T-helper 2 cell treated with Interferon-gamma antibody and Interleukin-4, amounts not matched to agents 5 μg/mL and 100 μg/mL, for 36 hours (primary cell): ENCODE measurements around the gene LTBP2.

Experiments used
- DNase-seq: peaks from one replicate; pipeline ENCODE4 v3.0.0; 2021; ENCODE audit warnings: low spot score
- H3K27ac Mint-ChIP-seq: one replicate; pipeline ENCODE4 v1.8.0; 2021; ENCODE audit warnings: mild to moderate bottlenecking, mixed read lengths
- H3K27me3 Mint-ChIP-seq: one replicate; pipeline ENCODE4 v1.8.0; 2021; ENCODE audit warnings: low read depth, mixed read lengths
- H3K36me3 Mint-ChIP-seq: one replicate; pipeline ENCODE4 v1.8.0; 2021; ENCODE audit warnings: low read depth, mixed read lengths
- H3K4me1 Mint-ChIP-seq: one replicate; pipeline ENCODE4 v1.8.0; 2021; ENCODE audit warnings: low read depth, mixed read lengths
- H3K4me3 Mint-ChIP-seq: one replicate; pipeline ENCODE4 v1.8.0; 2022; ENCODE audit warnings: mild to moderate bottlenecking, moderate library complexity, mixed read lengths
- H3K9me3 Mint-ChIP-seq: one replicate; pipeline ENCODE4 v1.8.0; 2021; ENCODE audit warnings: mixed read lengths

LTBP2 gene

DNA sequence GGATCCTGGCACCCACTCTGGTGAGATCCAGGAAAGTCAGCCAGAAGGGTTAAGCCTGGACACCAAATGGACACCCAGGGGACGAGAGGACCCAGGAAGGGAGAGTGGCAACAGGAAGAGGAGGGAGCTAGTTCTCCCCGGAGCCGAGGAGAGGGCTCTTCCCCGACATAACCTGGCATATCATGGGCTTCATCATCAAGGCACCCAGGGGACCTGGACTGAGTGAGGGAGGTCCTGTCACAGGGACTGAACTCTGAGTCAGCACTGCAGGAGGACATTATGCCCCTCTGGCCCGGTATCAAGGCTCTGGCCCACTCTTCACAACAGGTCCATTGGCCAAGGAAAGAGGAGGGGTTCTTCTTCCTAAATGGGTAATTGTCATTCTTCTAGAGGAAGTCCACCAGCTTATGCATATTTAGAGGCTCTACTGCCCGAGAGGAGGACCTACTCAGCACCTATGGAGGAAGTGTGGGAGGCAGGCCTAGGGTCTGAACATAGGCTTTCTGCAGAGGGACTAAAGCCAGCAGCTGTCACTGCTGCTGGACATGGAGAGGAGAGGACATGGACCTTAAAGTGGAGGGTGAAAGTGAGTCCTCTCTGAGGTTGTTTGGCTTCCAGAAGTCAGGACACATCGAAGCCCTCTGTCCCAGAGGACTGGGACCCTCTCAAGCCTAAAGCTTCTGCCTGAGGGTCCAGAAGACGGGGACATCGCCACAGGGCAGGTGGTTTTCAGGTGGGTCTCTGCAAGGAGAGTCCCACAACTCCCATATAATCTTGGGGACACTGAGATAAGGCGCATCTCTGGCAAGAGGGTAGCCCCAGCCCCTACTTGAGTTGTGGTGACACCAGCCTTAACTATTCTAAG, 99.8 kb downstream of the LTBP2 start:
- Mint-ChIP-seq H3K4me3 (no peak overlapping the region), H3K27ac (no peak overlapping the region), H3K27me3 (peaks cover 10% of the 10 kb centered on the region), H3K36me3 (no peaks in the 10 kb centered on the region), H3K4me1 (peaks cover 9% of the 10 kb centered on the region), H3K9me3 (no peaks in the 10 kb centered on the region)
- no peak for DNase-seq

DNA sequence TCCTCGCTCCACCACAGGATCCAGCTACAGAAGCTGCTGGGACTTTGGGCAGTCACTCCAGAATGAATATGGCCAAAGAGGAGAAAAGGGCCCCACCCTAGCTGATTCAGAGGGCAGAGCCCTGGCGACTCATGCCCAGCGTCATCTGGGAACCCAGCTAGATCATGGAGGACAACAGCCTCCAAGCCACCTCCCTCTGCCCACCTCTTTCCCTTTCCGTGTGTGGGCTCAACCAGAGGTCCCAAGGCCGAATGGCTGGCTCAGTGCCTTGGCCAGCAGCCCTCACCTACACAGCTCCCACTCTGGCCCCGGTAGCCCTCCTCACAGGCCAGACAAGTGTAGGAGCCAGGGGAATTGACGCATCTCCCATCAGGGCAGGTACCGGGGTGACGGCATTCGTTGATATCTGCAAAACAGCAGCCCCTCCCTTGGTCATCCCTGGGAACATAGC, 101.1 kb downstream of the LTBP2 start:
- Mint-ChIP-seq H3K4me1 (peaks cover 9% of the 10 kb centered on the region), H3K4me3 (no peak overlapping the region), H3K36me3 (no peaks in the 10 kb centered on the region), H3K27ac (no peak overlapping the region), H3K9me3 (no peaks in the 10 kb centered on the region), H3K27me3 (peaks cover 9% of the 10 kb centered on the region)
- DNase-seq = no peak

DNA sequence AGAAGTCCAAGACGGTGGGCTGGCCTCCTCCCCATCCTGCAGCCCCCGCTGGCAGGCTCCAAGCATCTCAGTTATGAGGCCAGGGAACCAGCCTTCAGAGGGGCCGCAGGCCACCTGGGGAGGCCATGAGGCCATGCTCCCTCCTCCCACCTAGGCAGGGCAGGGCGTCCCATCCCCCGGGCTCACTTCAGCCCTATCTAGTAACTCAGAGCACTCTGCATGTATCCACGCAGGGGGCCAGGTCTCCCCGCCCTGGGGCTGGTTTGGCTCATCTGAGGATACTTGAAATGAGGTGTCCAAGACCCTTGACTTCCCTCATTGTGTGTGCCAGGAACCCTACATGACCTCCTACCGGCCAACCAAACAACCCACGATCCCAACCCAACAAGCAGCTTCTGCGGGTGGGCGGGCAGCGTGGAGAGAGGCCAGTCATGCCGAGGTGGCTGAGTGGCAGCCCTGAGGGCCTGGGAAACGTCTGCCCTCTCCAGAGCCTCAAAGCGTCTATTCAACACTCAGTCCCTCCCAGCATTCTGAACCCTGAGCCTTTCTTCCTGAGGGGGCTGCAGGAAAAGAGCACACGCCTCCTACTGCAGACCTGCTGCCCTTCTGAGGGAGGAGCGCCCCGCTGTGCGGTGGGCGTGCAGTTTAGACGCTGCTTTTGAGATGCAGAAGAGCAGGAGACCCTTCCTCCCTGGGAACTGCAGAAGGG, 101.7 kb downstream of the LTBP2 start:
- H3K27me3 Mint-ChIP-seq = peaks cover 6% of the 10 kb centered on the region
- H3K36me3 Mint-ChIP-seq = no peaks in the 10 kb centered on the region
- no peaks in the 10 kb centered on the region for H3K9me3 Mint-ChIP-seq

DNA sequence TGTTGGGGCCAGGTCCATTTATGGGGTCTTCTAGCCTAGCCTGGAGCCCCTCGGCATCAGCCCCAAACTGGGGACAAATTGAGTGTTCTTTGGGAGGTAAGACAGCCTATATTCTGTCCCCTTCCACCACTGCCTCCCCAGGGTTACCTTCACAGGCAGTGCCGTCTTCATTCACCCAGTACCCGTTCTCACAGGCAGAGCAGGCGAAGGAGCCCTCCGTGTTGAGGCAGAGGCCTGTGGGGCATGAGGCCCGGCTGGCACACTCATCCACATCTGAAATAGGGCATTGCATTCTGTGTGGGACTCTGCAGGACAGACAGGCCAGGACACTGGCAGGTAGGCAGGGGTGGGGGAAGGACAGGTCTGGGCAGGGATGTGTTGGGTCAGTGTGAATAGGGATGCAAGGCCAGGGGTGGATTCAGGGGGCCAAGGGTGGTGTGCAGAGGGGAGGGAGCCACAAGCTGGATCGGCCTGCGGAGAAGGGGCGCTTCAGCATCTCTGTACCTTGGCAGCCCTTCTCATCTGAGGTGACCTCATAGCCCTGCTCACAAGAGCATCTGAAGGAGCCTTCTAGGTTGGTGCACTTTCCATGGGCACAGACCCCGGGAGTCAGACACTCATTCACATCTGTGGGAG, 102.3 kb downstream of the LTBP2 start:
- H3K4me1 Mint-ChIP-seq = peaks cover 7% of the 10 kb centered on the region
- H3K36me3 Mint-ChIP-seq = no peaks in the 10 kb centered on the region
- H3K27me3 Mint-ChIP-seq = peaks cover 6% of the 10 kb centered on the region
- no peaks in the 10 kb centered on the region for H3K9me3 Mint-ChIP-seq
- DNase-seq = no peak
- no peak overlapping the region for H3K4me3 Mint-ChIP-seq
- H3K27ac Mint-ChIP-seq = no peak overlapping the region

More for the DNA sequence above, 101.7 kb downstream of the LTBP2 start:
- Mint-ChIP-seq H3K4me3 (no peak overlapping the region), H3K4me1 (peaks cover 9% of the 10 kb centered on the region), H3K27ac (no peak overlapping the region)
- DNase-seq = no peak

DNA sequence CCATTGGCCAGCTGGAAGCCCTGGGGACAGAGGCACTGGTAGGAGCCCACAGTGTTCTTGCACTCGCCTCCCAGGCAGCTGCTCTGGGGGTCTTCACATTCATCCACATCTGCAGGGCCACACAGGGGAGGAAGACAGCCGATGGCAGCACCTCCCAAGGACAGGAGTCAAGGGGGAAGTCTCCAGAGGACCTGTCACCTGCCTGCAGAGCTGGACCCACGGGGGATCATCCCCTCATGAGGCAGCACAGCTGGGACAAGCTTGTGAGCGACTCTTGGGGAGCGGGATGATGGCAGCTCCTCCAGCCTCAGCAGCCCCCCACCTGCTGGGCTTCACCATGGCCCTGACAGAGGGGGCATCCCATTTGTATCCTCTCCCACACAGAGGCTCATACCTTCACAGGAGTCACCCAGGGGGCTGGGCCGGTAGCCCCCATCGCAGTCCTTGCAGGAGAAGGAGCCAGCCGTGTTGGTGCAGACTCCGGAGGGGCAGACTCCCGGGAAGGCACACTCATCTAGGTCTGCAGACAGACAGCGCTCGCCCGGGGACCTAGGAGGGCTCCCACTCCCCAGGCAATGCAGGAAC, 103.1 kb downstream of the LTBP2 start:
- peaks cover 6% of the 10 kb centered on the region for H3K27me3 Mint-ChIP-seq
- H3K36me3 Mint-ChIP-seq = no peaks in the 10 kb centered on the region
- H3K4me1 Mint-ChIP-seq = peaks cover 2% of the 10 kb centered on the region
- no peak overlapping the region for H3K27ac Mint-ChIP-seq
- no peaks in the 10 kb centered on the region for H3K9me3 Mint-ChIP-seq
- no peak for DNase-seq
- no peak overlapping the region for H3K4me3 Mint-ChIP-seq

DNA sequence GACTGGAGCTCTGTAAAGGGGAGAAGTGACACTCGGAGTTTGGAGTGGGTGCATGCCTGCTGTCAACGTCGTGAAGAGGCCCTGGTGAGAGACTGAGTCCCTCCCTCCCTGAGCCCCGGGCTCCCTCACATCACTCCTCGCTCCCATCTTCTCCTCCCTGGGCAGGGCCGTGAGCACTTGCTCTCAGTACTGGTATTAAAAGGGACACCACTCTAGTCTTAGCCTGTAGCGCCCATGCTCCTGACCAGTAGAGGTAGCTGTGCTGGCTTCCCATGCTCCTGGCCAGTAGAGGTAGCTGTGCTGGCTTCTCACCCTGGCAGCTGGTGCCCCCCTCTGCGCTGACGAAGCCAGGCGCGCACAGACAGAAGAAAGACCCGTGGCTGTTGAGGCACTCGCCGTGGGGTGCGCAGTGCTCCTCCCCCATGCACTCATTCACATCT, 103.7 kb downstream of the LTBP2 start:
- Mint-ChIP-seq H3K27ac (no peak overlapping the region), H3K4me1 (no peaks in the 10 kb centered on the region), H3K36me3 (no peaks in the 10 kb centered on the region), H3K9me3 (no peaks in the 10 kb centered on the region), H3K27me3 (peaks cover 4% of the 10 kb centered on the region), H3K4me3 (no peak overlapping the region)
- DNase-seq = no peak

DNA sequence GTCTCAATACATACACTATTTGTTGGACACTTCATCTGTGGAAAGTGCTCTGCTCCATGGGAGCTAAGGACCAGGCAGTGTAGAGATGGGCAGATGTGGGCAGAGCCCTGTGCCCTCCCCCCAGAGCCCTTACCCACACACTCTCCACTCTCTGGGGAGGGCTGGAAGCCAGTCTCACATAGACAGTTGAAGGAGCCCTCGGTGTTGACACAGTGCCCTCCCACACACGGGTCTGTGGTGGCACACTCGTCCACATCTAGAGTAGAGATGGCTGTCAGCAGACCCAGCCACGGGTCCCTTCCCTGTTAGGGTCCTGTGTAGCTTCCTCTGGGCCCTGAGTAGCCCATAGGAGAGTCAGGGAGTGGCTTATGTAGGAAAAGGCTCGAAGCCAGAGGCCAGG, 104.2 kb downstream of the LTBP2 start:
- Mint-ChIP-seq H3K9me3 (no peaks in the 10 kb centered on the region), H3K4me1 (no peaks in the 10 kb centered on the region), H3K27ac (no peak overlapping the region), H3K36me3 (no peaks in the 10 kb centered on the region), H3K4me3 (no peak overlapping the region), H3K27me3 (peaks cover 3% of the 10 kb centered on the region)
- no peak for DNase-seq

DNA sequence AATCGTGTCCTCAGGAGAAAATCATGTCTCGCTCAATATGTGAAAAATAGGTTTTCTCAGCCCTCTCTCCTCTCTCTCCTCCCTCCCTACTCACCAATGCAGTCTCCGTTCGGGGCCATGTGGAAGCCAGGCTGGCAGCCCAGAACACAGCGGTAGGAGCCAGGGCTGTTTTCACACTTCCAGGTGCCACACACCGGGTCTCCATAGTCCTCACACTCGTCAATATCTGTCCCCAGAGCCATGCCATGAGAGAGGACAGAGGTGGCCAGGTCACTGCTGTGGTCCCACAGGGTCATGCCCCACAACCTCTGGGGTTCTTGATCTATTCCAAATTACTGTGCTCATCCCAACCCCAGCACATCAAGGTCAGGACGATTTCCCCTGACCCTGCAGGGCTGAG, 105.0 kb downstream of the LTBP2 start:
- DNase-seq = no peak
- Mint-ChIP-seq H3K4me1 (no peaks in the 10 kb centered on the region), H3K36me3 (no peaks in the 10 kb centered on the region), H3K27ac (no peak overlapping the region), H3K9me3 (no peaks in the 10 kb centered on the region), H3K4me3 (no peak overlapping the region), H3K27me3 (no peaks in the 10 kb centered on the region)

DNA sequence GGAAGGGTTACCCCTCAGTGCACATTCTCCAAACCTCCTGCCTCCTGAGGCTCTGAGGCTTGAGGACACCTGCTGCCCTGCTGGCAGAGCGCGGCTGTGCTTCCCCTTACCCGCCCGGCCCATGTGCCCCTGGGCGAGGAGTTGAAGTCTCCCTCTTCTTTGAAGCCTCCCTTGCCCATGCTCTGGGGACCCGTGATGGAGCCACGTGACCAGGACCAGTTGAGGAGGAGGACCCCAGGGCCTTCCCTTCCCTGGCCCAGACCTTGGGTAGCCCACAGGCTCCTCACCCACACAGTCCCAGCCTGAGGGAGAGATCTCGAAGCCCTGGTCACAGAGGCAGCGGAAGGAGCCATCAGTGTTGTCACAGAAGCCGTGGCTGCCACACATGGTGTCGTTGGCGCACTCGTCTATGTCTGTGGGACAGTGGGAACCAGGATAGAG, 105.6 kb downstream of the LTBP2 start:
- no peak for DNase-seq
- H3K27ac Mint-ChIP-seq = no peak overlapping the region

DNA sequence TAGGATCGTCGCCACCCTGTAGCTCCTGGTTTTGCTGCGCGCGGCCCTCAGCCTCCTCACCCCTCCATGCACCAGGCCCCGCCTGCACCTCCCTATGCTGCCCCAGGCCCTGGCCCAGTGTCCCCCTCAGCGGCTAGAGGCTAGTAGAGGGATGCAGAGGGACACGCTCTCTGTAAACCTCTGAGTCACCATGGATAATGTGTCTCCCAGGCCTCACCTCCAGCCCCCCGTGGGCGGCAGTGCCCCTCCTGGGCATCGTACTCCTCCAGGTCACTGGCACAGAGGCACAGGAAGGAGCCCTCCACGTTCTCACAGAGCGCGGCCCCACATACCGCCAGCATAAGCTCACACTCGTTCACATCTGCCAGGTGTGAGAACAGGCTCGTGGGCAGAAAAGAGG, 106.2 kb downstream of the LTBP2 start:
- Mint-ChIP-seq H3K27ac (no peak overlapping the region), H3K9me3 (no peaks in the 10 kb centered on the region), H3K4me1 (no peaks in the 10 kb centered on the region), H3K27me3 (no peaks in the 10 kb centered on the region), H3K36me3 (no peaks in the 10 kb centered on the region), H3K4me3 (no peak overlapping the region)
- DNase-seq = no peak

More for the DNA sequence above, 105.6 kb downstream of the LTBP2 start:
- Mint-ChIP-seq H3K27me3 (no peaks in the 10 kb centered on the region), H3K4me3 (no peak overlapping the region), H3K9me3 (no peaks in the 10 kb centered on the region), H3K36me3 (no peaks in the 10 kb centered on the region), H3K4me1 (no peaks in the 10 kb centered on the region)

DNA sequence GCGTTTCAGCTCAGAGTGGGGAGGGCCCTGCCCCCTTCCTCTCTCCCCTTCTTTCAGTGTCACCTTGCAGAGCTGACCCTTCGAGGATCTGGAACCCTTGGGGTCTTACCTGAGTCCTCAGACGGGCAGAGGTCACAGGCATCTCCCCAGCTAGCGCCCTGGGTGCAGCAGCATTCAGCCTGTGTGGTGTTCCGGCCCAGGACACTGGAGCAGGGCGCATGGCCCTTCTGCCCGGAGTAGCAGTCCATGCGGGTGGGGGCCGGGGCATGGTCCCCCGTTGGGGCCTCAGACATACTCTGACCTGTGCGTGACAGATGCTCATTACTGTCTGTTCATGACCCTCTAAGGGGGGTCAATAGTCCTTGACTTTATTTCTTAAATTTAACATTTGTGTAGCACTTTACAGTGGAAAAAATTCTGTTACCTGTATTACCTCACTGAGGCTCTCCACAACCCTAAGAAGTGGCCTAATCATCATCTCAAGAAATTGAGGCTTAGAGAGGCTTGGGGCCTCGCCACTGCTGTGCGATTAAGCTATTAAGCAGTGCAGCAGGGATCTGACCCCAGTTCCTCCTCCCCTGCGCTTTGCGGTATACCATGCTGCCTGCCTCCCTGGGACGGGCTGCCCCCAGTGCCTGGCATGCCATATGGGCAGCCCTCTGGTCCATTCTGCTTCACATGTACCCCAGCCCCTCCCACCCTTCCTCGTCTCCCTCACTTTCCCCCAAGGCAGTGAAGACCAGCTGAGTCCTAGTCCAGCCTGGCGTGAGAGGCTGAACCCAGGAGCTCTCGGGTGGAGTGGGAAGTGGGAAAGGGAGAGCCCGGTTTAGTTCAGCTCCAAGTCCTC, 106.9 kb downstream of the LTBP2 start:
- Mint-ChIP-seq H3K36me3 (no peaks in the 10 kb centered on the region), H3K4me3 (no peak overlapping the region), H3K27me3 (no peaks in the 10 kb centered on the region), H3K27ac (no peak overlapping the region), H3K9me3 (no peaks in the 10 kb centered on the region), H3K4me1 (no peaks in the 10 kb centered on the region)
- DNase-seq = no peak

DNA sequence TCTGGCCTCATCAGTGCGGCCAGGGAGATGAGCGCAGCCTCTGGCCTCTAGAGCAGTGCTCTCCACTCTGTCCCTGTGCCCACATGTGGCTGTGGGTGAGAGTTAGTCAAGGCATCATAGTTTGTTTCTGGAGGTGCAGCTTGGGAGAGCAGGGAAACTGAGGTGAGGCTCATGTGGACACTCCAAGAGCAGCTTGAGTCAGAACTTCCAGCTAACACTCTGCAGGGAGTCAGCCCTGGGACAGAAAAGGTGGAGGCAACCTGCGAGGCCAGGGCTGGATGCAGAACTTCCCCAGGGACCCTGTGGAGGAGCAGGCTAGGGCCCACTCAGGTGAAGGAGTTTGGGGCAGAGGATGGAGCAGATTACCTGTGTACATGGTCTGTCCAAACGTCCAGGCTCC, 107.6 kb downstream of the LTBP2 start:
- Mint-ChIP-seq H3K4me3 (no peak overlapping the region), H3K4me1 (no peaks in the 10 kb centered on the region), H3K36me3 (no peaks in the 10 kb centered on the region), H3K27me3 (no peaks in the 10 kb centered on the region), H3K27ac (no peak overlapping the region), H3K9me3 (no peaks in the 10 kb centered on the region)
- DNase-seq = no peak

DNA sequence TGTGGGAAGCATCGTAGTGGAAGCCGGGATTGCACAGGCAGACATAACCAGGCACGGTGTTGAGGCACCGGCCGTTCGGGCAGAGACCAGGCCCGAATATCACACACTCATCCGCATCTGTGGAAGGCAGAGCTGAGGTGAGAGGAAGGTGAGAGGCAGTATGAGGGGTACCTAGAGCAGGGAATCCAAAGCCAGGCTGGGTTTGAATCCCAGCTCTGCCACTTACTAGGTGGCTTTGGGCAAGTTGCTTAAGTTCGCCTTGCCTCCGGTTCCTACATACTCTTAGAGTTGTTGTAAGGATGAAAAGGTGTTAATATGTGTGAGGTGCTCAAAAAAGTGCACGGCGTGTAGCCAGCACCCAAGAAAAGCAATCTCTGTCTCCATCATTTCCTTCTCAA, 108.1 kb downstream of the LTBP2 start:
- Mint-ChIP-seq H3K4me3 (no peak overlapping the region), H3K27ac (no peak overlapping the region), H3K9me3 (no peaks in the 10 kb centered on the region), H3K4me1 (no peaks in the 10 kb centered on the region), H3K36me3 (no peaks in the 10 kb centered on the region), H3K27me3 (no peaks in the 10 kb centered on the region)
- no peak for DNase-seq
